ENCODE results near the gene ZNF160. TPM values are rescaled to one million over a fixed set of nuclear protein-coding genes. Genes with fewer than 3 reads are reported as not detected.
A peak's percentile ranks its signal among the peaks of the same experiment; 100 is the strongest.

The ZNF160 gene
- total RNA-seq (2012; rRNA removed) (26.9 and 30.8 TPM in 2 replicates), polyA plus RNA-seq (2012; rRNA removed) (16.4 and 22.6 TPM in 2 replicates), Bru-seq, nascent RNA (percentile 91 among the genes with signal in this experiment), BruChase-seq, experiment 1, labeled RNA remaining after a 6-hour chase (percentile 92 among the genes with signal in this experiment), BruChase-seq, experiment 2, labeled RNA remaining after a 2-hour chase (percentile 94 among the genes with signal in this experiment)
- 4.7 and 7.9 TPM in 2 replicates for polyA plus RNA-seq (2012; cell fraction: cytosol; rRNA removed)
- polyA plus RNA-seq (2012; cell fraction: nucleus; rRNA removed; ENCODE audit: low replicate concordance), result 68.6 and 98.0 TPM in 2 replicates
- long read RNA-seq, full-length matches to known transcripts, result 17 of 45 reads
- long read RNA-seq, partial matches to known transcripts, result 2 of 45 reads
- long read RNA-seq, other reads (novel, unspliced or antisense), result 26 of 45 reads

DNA sequence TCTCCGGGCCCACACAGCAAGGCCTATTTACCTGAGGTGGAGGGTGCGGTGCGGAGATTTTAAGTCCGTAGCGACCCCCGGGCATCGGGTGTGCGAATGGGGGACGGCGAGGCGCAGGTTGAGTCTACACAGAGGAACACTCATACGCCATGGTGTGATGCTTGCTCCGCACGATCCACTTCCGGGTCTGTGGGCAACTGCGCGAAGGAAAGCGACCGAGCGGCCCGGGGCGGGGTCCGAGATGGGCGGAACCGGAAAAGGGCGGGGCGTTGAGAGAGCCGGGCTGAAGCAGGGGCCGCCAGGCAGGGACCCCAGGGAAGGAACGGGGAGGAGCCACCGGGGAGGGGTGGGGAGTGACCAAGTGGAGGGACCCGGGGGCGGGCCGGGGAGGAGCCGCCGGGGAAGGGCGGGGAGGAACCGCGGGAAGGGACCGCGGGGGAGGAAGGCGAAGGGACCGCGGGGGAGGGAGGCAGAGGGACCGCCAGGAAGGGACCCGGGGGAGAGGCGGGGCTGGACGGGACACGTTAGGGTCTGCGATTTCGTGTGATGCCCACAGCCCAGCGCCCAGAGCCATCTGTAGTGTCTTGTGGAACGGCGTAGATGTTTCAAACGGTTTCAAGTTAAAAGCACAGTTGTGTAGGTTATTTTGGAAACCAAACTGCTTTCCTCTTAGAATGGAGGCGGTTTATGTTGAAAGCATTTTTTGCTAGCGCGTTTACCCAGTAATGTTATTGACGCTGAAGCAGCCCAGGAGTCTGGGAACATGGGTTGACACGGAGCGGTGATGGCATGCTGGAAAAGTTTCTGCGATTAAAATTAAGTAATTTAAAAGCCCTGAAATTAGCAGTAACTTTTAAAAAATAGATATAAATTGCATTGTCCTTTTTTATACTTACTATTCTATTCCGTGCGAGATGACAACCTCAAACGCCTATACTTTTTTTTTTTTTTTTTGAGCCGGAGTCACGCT is at the start of gene ZNF160:
Gene ZNF160 (minus strand): TSS at position 189 of the 970 bp plus-strand sequence. CDS start 17,146 bp downstream, outside the sequence.
- CTCF ChIA-PET, result no interaction called here
- Histone ChIP-seq H2AFZ (replicated peaks; ENCODE audit: low read length, poor library complexity) (peak within 1 kb of the TSS; percentile 98), H4K20me1 (ENCODE audit: insufficient read depth, low read length) (0 out of 2 replicates have a peak, but pooled peaks cover 21% of the 10 kb centered on the region), H2BK20ac (ENCODE audit: low read depth, low read length) (peak within 1 kb of the TSS; percentile 81; the same call in 1 of the 2 replicates), H2AK9ac (replicated peaks; ENCODE audit: low read depth, low read length, poor library complexity) (peak within 1 kb of the TSS; percentile 97), H3K9me1 (ENCODE audit: insufficient read depth, low read length) (peaks cover 2% of the 10 kb centered on the region; the same call in 1 of the 2 replicates), H2BK120ac (ENCODE audit: low read depth, low read length) (peak within 1 kb of the TSS; percentile 84), H3K14ac (replicated peaks; ENCODE audit: low read depth, low read length) (peak within 1 kb of the TSS; percentile 87), H3K23ac (ENCODE audit: low read depth, low read length) (peak within 1 kb of the TSS; percentile 92), H3K27ac (ENCODE audit: insufficient read depth, low read length) (peak within 1 kb of the TSS; percentile 87), H3K4me2 (ENCODE audit: low read depth, low read length) (peak within 1 kb of the TSS; percentile 95), H3K9ac (ENCODE audit: low read depth, low read length) (peak within 1 kb of the TSS; percentile 79), H3K4ac (ENCODE audit: low read depth, low read length) (peak within 1 kb of the TSS; percentile 93), H4K8ac (ENCODE audit: low read depth in 2 of 2, low read length in 2 of 2) (peak within 1 kb of the TSS; percentile 56 to 92), H4K91ac (ENCODE audit: insufficient read depth, low read depth, low read length) (peak within 1 kb of the TSS; percentile 94), H2AK5ac (ENCODE audit: low read depth, low read length) (peak within 1 kb of the TSS; percentile 56), H3K4me1 (ENCODE audit: control insufficient read depth, insufficient read depth, low read length) (no peaks in the 10 kb centered on the region), H3K27me3 (ENCODE audit: control insufficient read depth, insufficient read depth, low read length) (no peaks in the 10 kb centered on the region), H3K9me3 (ENCODE audit: control insufficient read depth, insufficient read depth, low read length) (peaks cover under 1% of the 10 kb centered on the region; the same call in 1 of the 2 replicates), H3K56ac (ENCODE audit: extremely low read depth, insufficient read depth, low read length) (peak within 1 kb of the TSS; percentile 86), H4K5ac (ENCODE audit: low read depth, low read length) (peak within 1 kb of the TSS; percentile 84), H3K36me3 (ENCODE audit: control insufficient read depth, insufficient read depth, low read length) (peaks cover 6% of the 10 kb centered on the region), H3K4me3 (ENCODE audit: insufficient read depth, low read depth, low read length) (peak within 1 kb of the TSS; percentile 70), H2BK5ac (ENCODE audit: low read depth, low read length, poor library complexity, severe bottlenecking) (peak within 1 kb of the TSS; percentile 89), H3K18ac (ENCODE audit: low read depth, low read length) (peak within 1 kb of the TSS; percentile 82), H2BK15ac (ENCODE audit: low read depth, low read length) (peak within 1 kb of the TSS; percentile 86; the same call in 1 of the 3 replicates), H3K79me1 (ENCODE audit: low read depth in 1 of 2, low read length in 2 of 2) (peaks cover 14 to 31% of the 10 kb centered on the region in 2 experiments)
- 1% methylated on average over 18 of the region's 67 CpGs; no CpG with 5 or more reads in 1 of the 2 experiments for WGBS, 2 experiments (ENCODE audit: extremely low coverage in 2 of 2, insufficient read length in 1 of 2)
- intact Hi-C loops (cut with micrococcal nuclease) (loop anchor here (2.0 kb wide), 3 partner anchors 27 to 207 kb away; partner anchors contain the start of genes ZNF320 and ZNF347), dilution Hi-C loops (cut with HindIII; ENCODE audit: low sequenced_read_pairs, unreplicated experiment) (no loop called here), in situ Hi-C loops (cut with MboI; ENCODE audit: low sequenced_read_pairs) (no loop called here)
- DNase-seq (peak; percentile 94), ATAC-seq (ENCODE audit: low read depth) (peak; percentile 97)
- POLR2A ChIA-PET (ENCODE audit: unreplicated experiment), result no interaction called here
- no TSS peak for BruUV-seq (replicated peaks)
- TF ChIP-seq RAD21 (IDR thresholded peaks at IDR 0.05; ENCODE audit: low read length) (no peak), MAFK (IDR thresholded peaks at IDR 0.05; ENCODE audit: low read depth, low read length) (no peak), POLR2A (IDR thresholded peaks at IDR 0.05; ENCODE audit: low read depth, low read length) (peak; percentile 93), NFE2L2 (IDR thresholded peaks at IDR 0.05; ENCODE audit: low read depth, low read length) (no peak), RCOR1 (IDR thresholded peaks at IDR 0.05; ENCODE audit: insufficient replicate concordance, low read length) (no peak), RFX5 (IDR thresholded peaks at IDR 0.05; ENCODE audit: low read depth, low read length) (no peak), MAZ (IDR thresholded peaks at IDR 0.05; ENCODE audit: borderline replicate concordance, low read depth, low read length) (peak; percentile 90; the same call in 1 of the 2 replicates), BHLHE40 (IDR thresholded peaks at IDR 0.05; ENCODE audit: low read depth, low read length) (no peak), CEBPB (IDR thresholded peaks at IDR 0.05; ENCODE audit: low read depth, low read length) (no peak)
- TF ChIP-seq, protein P1, sequence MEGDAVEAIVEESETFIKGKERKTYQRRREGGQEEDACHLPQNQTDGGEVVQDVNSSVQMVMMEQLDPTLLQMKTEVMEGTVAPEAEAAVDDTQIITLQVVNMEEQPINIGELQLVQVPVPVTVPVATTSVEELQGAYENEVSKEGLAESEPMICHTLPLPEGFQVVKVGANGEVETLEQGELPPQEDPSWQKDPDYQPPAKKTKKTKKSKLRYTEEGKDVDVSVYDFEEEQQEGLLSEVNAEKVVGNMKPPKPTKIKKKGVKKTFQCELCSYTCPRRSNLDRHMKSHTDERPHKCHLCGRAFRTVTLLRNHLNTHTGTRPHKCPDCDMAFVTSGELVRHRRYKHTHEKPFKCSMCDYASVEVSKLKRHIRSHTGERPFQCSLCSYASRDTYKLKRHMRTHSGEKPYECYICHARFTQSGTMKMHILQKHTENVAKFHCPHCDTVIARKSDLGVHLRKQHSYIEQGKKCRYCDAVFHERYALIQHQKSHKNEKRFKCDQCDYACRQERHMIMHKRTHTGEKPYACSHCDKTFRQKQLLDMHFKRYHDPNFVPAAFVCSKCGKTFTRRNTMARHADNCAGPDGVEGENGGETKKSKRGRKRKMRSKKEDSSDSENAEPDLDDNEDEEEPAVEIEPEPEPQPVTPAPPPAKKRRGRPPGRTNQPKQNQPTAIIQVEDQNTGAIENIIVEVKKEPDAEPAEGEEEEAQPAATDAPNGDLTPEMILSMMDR (conservative IDR thresholded peaks at IDR 0.05; ENCODE audit: low read depth, low read length), result no peak
- TF ChIP-seq, protein P2, sequence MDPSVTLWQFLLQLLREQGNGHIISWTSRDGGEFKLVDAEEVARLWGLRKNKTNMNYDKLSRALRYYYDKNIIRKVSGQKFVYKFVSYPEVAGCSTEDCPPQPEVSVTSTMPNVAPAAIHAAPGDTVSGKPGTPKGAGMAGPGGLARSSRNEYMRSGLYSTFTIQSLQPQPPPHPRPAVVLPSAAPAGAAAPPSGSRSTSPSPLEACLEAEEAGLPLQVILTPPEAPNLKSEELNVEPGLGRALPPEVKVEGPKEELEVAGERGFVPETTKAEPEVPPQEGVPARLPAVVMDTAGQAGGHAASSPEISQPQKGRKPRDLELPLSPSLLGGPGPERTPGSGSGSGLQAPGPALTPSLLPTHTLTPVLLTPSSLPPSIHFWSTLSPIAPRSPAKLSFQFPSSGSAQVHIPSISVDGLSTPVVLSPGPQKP (IDR thresholded peaks at IDR 0.05; ENCODE audit: borderline replicate concordance, low read depth, low read length), result no peak
